T-cell (primary cell): Measurements from ENCODE around the gene LRRC73. TPM values are rescaled to one million over a fixed set of nuclear protein-coding genes. Genes with fewer than 3 reads are reported as not detected.
"Not testable (repeated sequence)": the region's sequence is repeated elsewhere in the genome, so short reads cannot be mapped to it uniquely, and the experiment has no call there.

Source experiments
- ATAC-seq, 4 experiments: fragments of 200-7000 bp in 3 of 4; fragments of 150-1000 bp in 1 of 4; cut with Tn5 transposase; replicated peaks in 1 of 4; 1 replicate in 3 of 4; 2 replicates in 1 of 4; pipeline ENCODE4 v1.10.0; 2021; ENCODE audit warnings: moderate library complexity in 3 of 4, mild to moderate bottlenecking in 2 of 4, moderate number of reproducible peaks in 1 of 4
- CTCF ChIA-PET, 2 donors: fragments of 300-600 bp; sonication (Branson Sonifier 250); formaldehyde crosslinking; loops; one replicate each; lab custom pipeline; 2022; ENCODE audit warnings: antibody characterized with exemption in 2 of 2; lab: Charles Lee
- POLR2A ChIA-PET, 2 donors: fragments of 300-600 bp; sonication (Branson Sonifier 250); formaldehyde crosslinking; loops; one replicate each; lab custom pipeline; 2022; ENCODE audit warnings: antibody characterized with exemption in 2 of 2; lab: Charles Lee
- DNase-seq, 35 experiments: peaks; one replicate each; pipeline versions ENCODE4 v3.0.0 to v3.0.0-alpha.2; 2013 to 2023
- H3K27ac ChIP-seq: one replicate; pipeline ENCODE4 v1.5.1; 2013; ENCODE audit warnings: low read length
- H3K27me3 ChIP-seq, 2 experiments: replicated peaks in 1 of 2; 1 replicate in 1 of 2; 2 replicates in 1 of 2; pipeline versions ENCODE4 v1.6.1 to v1.7.0; 2013; ENCODE audit warnings: low read length in 1 of 2, mixed read lengths in 1 of 2; ENCODE audit not compliant: control insufficient read depth in 2 of 2, insufficient read depth in 2 of 2; ENCODE audit errors: extremely low read depth in 1 of 2
- H3K36me3 ChIP-seq, 2 donors: 1 replicate in 1 of 2; 2 replicates in 1 of 2; pipeline versions ENCODE4 v1.6.1 to v1.7.0; 2013; ENCODE audit warnings: low read length in 1 of 2; ENCODE audit not compliant: control insufficient read depth in 2 of 2, insufficient read depth in 1 of 2; ENCODE audit errors: extremely low read depth in 1 of 2
- H3K4me1 ChIP-seq, 2 experiments: 1 replicate in 1 of 2; 2 replicates in 1 of 2; pipeline versions ENCODE4 v1.6.1 to v1.7.0; 2013; ENCODE audit warnings: low read length in 2 of 2, mixed read lengths in 1 of 2; ENCODE audit not compliant: insufficient read depth in 2 of 2, control insufficient read depth in 1 of 2; ENCODE audit errors: extremely low read depth in 1 of 2
- H3K4me3 ChIP-seq, 2 donors: 1 replicate in 1 of 2; 2 replicates in 1 of 2; pipeline versions ENCODE4 v1.5.1 to v1.7.0; 2013; ENCODE audit warnings: mild to moderate bottlenecking in 2 of 2, low read length in 1 of 2, moderate library complexity in 1 of 2; ENCODE audit not compliant: control insufficient read depth in 1 of 2; ENCODE audit errors: extremely low read depth in 1 of 2
- H3K9me3 ChIP-seq: 2 replicates; pipeline ENCODE4 v1.7.0; 2013
- H3K27ac Mint-ChIP-seq, 2 donors: one replicate each; pipeline ENCODE4 v1.8.0; 2020 to 2021; ENCODE audit warnings: mild to moderate bottlenecking in 2 of 2, mixed read lengths in 2 of 2
- H3K27me3 Mint-ChIP-seq, 2 donors: one replicate each; pipeline ENCODE4 v1.8.0; 2021 to 2022; ENCODE audit warnings: mixed read lengths in 2 of 2
- H3K36me3 Mint-ChIP-seq: one replicate; pipeline ENCODE4 v1.8.0; 2021; ENCODE audit warnings: mixed read lengths
- H3K4me1 Mint-ChIP-seq, 3 donors: one replicate each; pipeline ENCODE4 v1.8.0; 2020 to 2022; ENCODE audit warnings: mixed read lengths in 3 of 3, mild to moderate bottlenecking in 1 of 3
- H3K4me3 Mint-ChIP-seq, 3 donors: one replicate each; pipeline ENCODE4 v1.8.0; 2020 to 2022; ENCODE audit warnings: mild to moderate bottlenecking in 3 of 3, mixed read lengths in 3 of 3, moderate library complexity in 3 of 3
- H3K9me3 Mint-ChIP-seq, 3 donors: one replicate each; pipeline ENCODE4 v1.8.0; 2020 to 2022; ENCODE audit warnings: mixed read lengths in 3 of 3
- whole genome bisulfite sequencing: methylation state at CpG from one replicate; pipeline ENCODE4 v1.1.5; 2013; ENCODE audit warnings: missing lambda C conversion rate; ENCODE audit not compliant: insufficient coverage; 5-methylcytosine and 5-hydroxymethylcytosine counted together
- total RNA-seq, 35 experiments: library from RNA in 6 of 35; stranded (reverse) in 6 of 35; fragments of 120-200 nt in 1 of 35; gene quantifications; one replicate each; pipeline versions ENCODE4 v1.2.1 to v1.2.4 and lab custom pipeline; 2013 to 2026

LRRC73 gene, protein sequence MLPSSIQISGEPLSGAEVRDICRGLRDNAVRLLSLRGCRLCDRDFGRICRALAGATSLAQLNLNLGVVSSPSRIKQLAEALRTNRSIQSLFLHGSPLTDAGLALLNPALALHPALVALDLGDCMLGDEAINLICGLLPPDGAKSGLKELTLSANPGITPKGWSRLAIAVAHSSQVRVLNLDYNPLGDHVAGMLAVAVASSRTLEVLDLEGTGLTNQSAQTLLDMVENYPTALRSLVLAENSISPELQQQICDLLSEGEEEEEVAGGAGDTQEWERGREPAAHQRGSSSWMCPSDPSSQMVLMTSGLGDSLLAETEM
- under 1 TPM in 3 of 5 donors, not detected in 2; 0.53 to 0.95 (median 0.76) TPM for total RNA-seq
- total RNA-seq (2013): 0.11 TPM
- total RNA-seq (lab: John Stamatoyannopoulos, UW): 0 to 0.49 (median 0.08) reads per million in 29 experiments

DNA sequence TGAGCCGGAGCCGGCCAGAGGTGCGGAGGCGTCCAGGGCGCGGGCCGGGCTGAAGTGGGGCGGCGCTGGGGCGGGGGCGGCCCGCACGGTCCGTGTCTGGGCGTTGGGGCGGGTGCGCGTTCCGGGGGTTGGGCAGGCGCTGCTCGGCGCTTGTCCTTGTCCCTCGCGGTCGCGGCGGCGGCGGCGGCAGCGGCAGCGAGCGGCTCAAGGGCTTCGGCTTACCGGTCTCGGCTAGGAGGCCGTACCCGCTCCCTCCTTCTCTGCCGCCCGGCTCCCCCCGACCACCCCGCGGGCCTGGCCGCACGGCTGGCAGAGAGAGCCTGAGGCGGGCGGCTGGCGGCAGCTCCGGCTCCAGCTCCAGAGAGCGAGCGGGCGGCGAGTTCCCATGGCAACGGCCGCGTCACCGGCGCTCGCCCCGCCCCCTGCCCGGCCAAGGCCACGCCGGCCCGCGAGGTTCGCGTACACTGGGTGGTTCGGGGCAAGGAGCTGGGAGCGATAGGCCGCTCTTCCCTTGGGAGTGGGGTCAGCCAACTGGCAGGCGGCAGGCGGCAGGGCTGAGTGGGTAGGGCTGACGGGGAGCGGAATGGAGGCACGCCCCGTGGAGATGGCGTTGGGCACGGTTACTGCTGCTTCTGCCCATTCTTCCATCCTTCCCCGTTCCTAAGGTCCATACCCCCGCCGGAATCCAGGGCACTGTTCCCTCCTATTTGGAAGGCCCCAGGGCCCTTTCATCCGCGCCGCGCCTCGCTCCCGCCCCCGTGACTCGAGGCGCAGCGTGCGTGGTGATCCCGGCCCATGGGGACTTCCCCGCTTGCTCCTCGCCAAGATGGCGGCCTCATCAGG is at the start of gene LRRC73:
TSS of gene LRRC73 (minus strand) at position 363 of the 843 bp plus-strand sequence. CDS start 561 bp downstream, outside the sequence.
- H3K27ac ChIP-seq: no peak within 1 kb of the TSS
- peaks cover 33 to 45% (median 41%) of the 10 kb centered on the region in 3 donors for H3K4me1 Mint-ChIP-seq
- peak; percentile 75 to 80 (median 77) for ATAC-seq
- H3K27me3 ChIP-seq: peaks cover 0 to 34% of the 10 kb centered on the region in 2 experiments
- no peaks in the 10 kb centered on the region for H3K9me3 Mint-ChIP-seq
- H3K9me3 ChIP-seq: no peaks in the 10 kb centered on the region
- 15% methylated on average over 91 of the region's 96 CpGs for WGBS
- peak within 1 kb of the TSS; percentile 74 to 82 (median 76) for H3K4me3 Mint-ChIP-seq
- H3K4me1 ChIP-seq: peaks cover 7 to 43% of the 10 kb centered on the region in 2 experiments
- H3K4me3 ChIP-seq: peak within 1 kb of the TSS; percentile 48 to 52
- H3K36me3 ChIP-seq: peaks cover 20 to 49% of the 10 kb centered on the region in 2 donors
- ChIA-PET POLR2A (interaction anchor here in 1 of 2 donors (0.6 kb wide), 1 partner anchor 1089 kb away, joined by 3 read pairs; no protein-coding TSS in a partner anchor), CTCF (interaction anchor here in 1 of 2 donors (1.0 kb wide), 1 partner anchor 962 kb away, joined by 3 read pairs; no protein-coding TSS in a partner anchor)
- H3K27me3 Mint-ChIP-seq: peaks cover 17 to 19% of the 10 kb centered on the region in 2 donors
- peak within 1 kb of the TSS in 1 of 2 donors; percentile 45 for H3K27ac Mint-ChIP-seq
- DNase-seq: peak; percentile 40 to 85 (median 62)
- H3K36me3 Mint-ChIP-seq: peaks cover 28% of the 10 kb centered on the region

DNA sequence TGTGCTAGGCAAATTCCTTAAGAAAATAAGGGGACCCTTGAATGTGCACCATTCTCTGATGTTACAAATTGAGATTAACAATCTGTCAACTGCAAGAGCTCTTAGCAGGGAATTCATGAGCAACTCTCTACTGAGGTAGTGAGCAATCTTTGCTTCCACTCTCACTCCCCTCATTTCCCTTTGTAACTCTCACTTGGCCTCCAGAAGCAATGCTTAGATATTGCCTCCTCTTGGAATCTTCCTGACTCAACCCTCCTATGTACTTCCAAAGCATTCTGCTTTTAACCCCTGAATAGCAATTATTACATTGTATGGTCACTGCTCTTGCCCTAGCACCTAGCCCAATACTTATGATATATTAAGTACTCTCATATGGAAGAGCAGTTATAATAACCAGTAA is 49.2 kb upstream of the LRRC73 start:
- POLR2A ChIA-PET: interaction anchor here in 1 of 2 donors (0.6 kb wide), 1 partner anchor 307 kb away, joined by 3 read pairs; no protein-coding TSS in a partner anchor
- Mint-ChIP-seq H3K4me3 (no peak overlapping the region), H3K9me3 (no peaks in the 10 kb centered on the region), H3K27me3 (no peaks in the 10 kb centered on the region), H3K36me3 (peaks cover 57% of the 10 kb centered on the region), H3K27ac (no peak overlapping the region), H3K4me1 (no peaks in the 10 kb centered on the region)
- H3K27me3 ChIP-seq: no peaks in the 10 kb centered on the region
- H3K4me3 ChIP-seq: no peak overlapping the region
- ATAC-seq (no peak), DNase-seq (no peak)
- H3K4me1 ChIP-seq: no peaks in the 10 kb centered on the region
- peaks cover 21 to 85% of the 10 kb centered on the region in 2 donors for H3K36me3 ChIP-seq
- CTCF ChIA-PET: no interaction called here
- no peaks in the 10 kb centered on the region for H3K9me3 ChIP-seq
- no peak overlapping the region for H3K27ac ChIP-seq

DNA sequence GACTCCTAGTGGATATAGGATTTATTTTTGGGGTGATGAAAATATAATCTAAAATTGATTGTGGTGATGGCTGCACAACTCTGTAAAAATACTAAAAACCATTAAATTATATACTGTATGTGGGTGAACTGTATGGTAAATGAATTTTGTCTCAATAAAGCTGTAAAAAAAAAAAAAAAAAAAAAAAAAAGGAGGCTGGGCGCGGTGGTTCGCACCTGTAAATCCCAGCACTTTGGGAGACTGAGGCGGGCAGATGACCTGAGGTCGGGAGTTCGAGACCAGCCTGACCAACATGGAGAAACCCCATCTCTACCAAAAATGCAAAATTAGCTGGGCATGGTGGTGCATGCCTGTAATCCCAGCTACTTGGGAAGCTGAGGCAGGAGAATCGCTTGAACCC is 47.5 kb upstream of the LRRC73 start:
- H3K27ac Mint-ChIP-seq, H3K27ac ChIP-seq, H3K4me3 ChIP-seq, H3K9me3 ChIP-seq, H3K27me3 ChIP-seq, H3K4me1 Mint-ChIP-seq, H3K4me1 ChIP-seq, POLR2A ChIA-PET, H3K4me3 Mint-ChIP-seq, H3K9me3 Mint-ChIP-seq, ATAC-seq, H3K27me3 Mint-ChIP-seq, DNase-seq: not testable (repeated sequence)
- H3K36me3 Mint-ChIP-seq: peaks cover 63% of the 10 kb centered on the region
- CTCF ChIA-PET: interaction anchor here in 1 of 2 donors (0.6 kb wide), 1 partner anchor 65 kb away, joined by 3 read pairs; no protein-coding TSS in a partner anchor
- peaks cover 20 to 84% of the 10 kb centered on the region in 2 donors for H3K36me3 ChIP-seq
- no CpG with 5 or more reads among the region's 7 CpGs for WGBS

DNA sequence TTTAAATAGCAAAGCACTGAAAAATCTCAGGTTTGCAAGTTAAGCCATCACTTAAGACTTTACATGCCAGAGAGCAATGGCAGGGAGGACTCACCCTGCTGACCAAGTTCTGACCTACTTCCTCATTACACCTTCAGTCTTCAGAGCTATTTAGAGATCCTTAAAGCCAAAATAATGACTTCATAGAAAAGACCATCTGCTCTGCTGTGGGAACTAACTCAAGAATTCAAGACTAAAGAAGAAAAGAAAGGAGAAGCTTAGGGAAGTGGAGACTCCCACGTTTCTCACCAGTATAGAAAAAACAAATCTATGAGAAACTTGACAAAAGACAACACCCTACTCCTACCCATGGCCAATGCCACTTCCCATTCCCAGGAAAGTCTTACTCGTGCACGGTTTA is 37.1 kb upstream of the LRRC73 start:
- H3K4me3 ChIP-seq: no peak overlapping the region
- H3K27ac ChIP-seq: no peak overlapping the region
- H3K4me1 ChIP-seq: peaks cover 0 to 9% of the 10 kb centered on the region in 2 experiments
- DNase-seq: no peak
- H3K36me3 ChIP-seq: peaks cover 0 to 78% of the 10 kb centered on the region in 2 donors
- no peak for ATAC-seq
- H3K27me3 Mint-ChIP-seq: no peaks in the 10 kb centered on the region
- no peaks in the 10 kb centered on the region for H3K9me3 ChIP-seq
- ChIA-PET CTCF (interaction anchor here in 1 of 2 donors (0.6 kb wide), 1 partner anchor 1635 kb away, joined by 3 read pairs; no protein-coding TSS in a partner anchor), POLR2A (no interaction called here)
- peaks cover 56% of the 10 kb centered on the region for H3K36me3 Mint-ChIP-seq
- no peaks in the 10 kb centered on the region for H3K9me3 Mint-ChIP-seq
- H3K27me3 ChIP-seq: no peaks in the 10 kb centered on the region
- H3K4me3 Mint-ChIP-seq: no peak overlapping the region
- H3K4me1 Mint-ChIP-seq: peaks cover 0 to 2% (median 1%) of the 10 kb centered on the region in 3 donors
- no peak overlapping the region for H3K27ac Mint-ChIP-seq
- 100% methylated on average over 2 of the region's 3 CpGs for WGBS

DNA sequence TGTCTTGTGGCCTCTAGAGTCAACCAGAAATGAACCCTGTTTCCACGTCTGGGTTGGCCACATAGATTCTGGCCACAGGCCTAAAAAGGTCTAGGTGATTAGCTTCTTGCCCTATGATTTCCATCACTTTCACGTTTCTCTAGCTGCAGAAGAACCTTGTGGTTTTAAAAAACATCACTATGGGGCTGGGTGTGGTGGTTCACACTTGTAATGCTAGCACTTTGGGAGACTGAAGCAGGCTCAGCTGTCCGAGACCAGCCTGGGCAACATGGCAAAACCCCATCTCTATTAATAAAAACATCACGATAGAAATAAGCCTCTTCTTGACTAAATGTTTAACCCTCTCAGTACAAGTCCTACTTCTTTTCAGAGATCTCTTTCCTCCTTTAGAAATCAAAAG is 34.3 kb upstream of the LRRC73 start:
- peaks cover 52% of the 10 kb centered on the region for H3K36me3 Mint-ChIP-seq
- H3K27me3 Mint-ChIP-seq: no peaks in the 10 kb centered on the region
- no peak overlapping the region for H3K4me3 ChIP-seq
- ATAC-seq (no peak), DNase-seq (no peak)
- H3K4me1 Mint-ChIP-seq: peaks cover 0 to 2% (median 1%) of the 10 kb centered on the region in 3 donors
- CTCF ChIA-PET: no interaction called here
- H3K27ac Mint-ChIP-seq: no peak overlapping the region
- no peaks in the 10 kb centered on the region for H3K27me3 ChIP-seq
- no peak overlapping the region for H3K27ac ChIP-seq
- no peaks in the 10 kb centered on the region for H3K9me3 Mint-ChIP-seq
- peaks cover 0 to 64% of the 10 kb centered on the region in 2 donors for H3K36me3 ChIP-seq
- POLR2A ChIA-PET: no interaction called here
- peaks cover 0 to 9% of the 10 kb centered on the region in 2 experiments for H3K4me1 ChIP-seq
- no peaks in the 10 kb centered on the region for H3K9me3 ChIP-seq
- WGBS: 40% methylated on average over 1 of the region's 4 CpGs
- no peak overlapping the region for H3K4me3 Mint-ChIP-seq
